ENCODE results near the gene KLHL6. TPM values are rescaled to one million over a fixed set of nuclear protein-coding genes. Genes with fewer than 3 reads are reported as not detected.
A peak's percentile ranks its signal among the peaks of the same experiment; 100 is the strongest.

Gene KLHL6
- total RNA-seq, 1 experiment from 2014 or later, result not detected

GRCh38 chr3:183527428-183528379, 27.8 kb downstream of the KLHL6 start:
- Histone ChIP-seq H3K23me2 (ENCODE audit: insufficient read length, low read depth, low read length, poor library complexity, severe bottlenecking) (no peaks in the 10 kb centered on the region), H3K4me2 (ENCODE audit: insufficient read depth, insufficient read length, low read length) (no peak overlapping the region), H3K9ac (ENCODE audit: extremely low read depth, insufficient read length, low read length) (no peak overlapping the region), H2BK20ac (ENCODE audit: low read depth, low read length, poor library complexity, severe bottlenecking) (no peak overlapping the region), H3K27ac (ENCODE audit: insufficient read length, low read depth, low read length) (no peak overlapping the region), H2BK5ac (ENCODE audit: insufficient read length, low read length) (no peak overlapping the region), H3K23ac (ENCODE audit: insufficient read length, low read depth, low read length) (no peak overlapping the region), H2AFZ (ENCODE audit: low read length) (no peak overlapping the region), H4K8ac (replicated peaks; ENCODE audit: insufficient read length, low read depth, low read length) (no peak overlapping the region), H3K9me3 (ENCODE audit: control insufficient read depth, low read depth, low read length) (no peaks in the 10 kb centered on the region), H4K91ac (ENCODE audit: insufficient read length, low read depth, low read length) (no peak overlapping the region), H2BK120ac (ENCODE audit: low read depth, low read length, poor library complexity, severe bottlenecking) (no peak overlapping the region), H3K27me3 (ENCODE audit: insufficient read depth, low read length) (no peaks in the 10 kb centered on the region), H3K79me1 (ENCODE audit: insufficient read depth, low read depth, low read length, poor library complexity, severe bottlenecking) (no peaks in the 10 kb centered on the region), H3K56ac (ENCODE audit: insufficient read length, low read depth, low read length) (no peak overlapping the region), H3K4me1 (ENCODE audit: insufficient read depth, low read length) (no peaks in the 10 kb centered on the region), H3K18ac (ENCODE audit: insufficient read length, low read depth, low read length) (no peak overlapping the region), H3K14ac (ENCODE audit: insufficient read depth, low read length) (no peak overlapping the region), H2BK15ac (ENCODE audit: low read depth, low read length) (no peak overlapping the region), H3K79me2 (ENCODE audit: insufficient read depth, low read length) (no peaks in the 10 kb centered on the region), H2AK5ac (ENCODE audit: insufficient read length, low read length) (no peak overlapping the region), H3K4ac (ENCODE audit: low read depth, low read length) (no peak overlapping the region), H2BK12ac (ENCODE audit: insufficient read length, low read depth, low read length) (no peak overlapping the region), H4K20me1 (ENCODE audit: control insufficient read depth, insufficient read depth, insufficient read length) (no peaks in the 10 kb centered on the region), H4K5ac (ENCODE audit: insufficient read length, low read depth, low read length) (no peak overlapping the region), H3T11ph (ENCODE audit: low read length) (no peak overlapping the region)
- Mint-ChIP-seq H3K36me3 (ENCODE audit: insufficient read depth in 1 of 3, low read depth in 3 of 3) (no peaks in the 10 kb centered on the region; a peak in 1 of 7 replicates), H3K9me3 (peaks cover 0 to 5% of the 10 kb centered on the region in 2 experiments; a peak in 2 of 5 replicates), H3K4me3 (no peak overlapping the region), H3K27ac (peak overlapping the region in 1 of 3 experiments; percentile 57; a peak in 1 of 7 replicates), H3K4me1 (peaks cover 10 to 19% of the 10 kb centered on the region in 2 experiments), H3K27me3 (ENCODE audit: low read depth) (peaks cover 12% of the 10 kb centered on the region)
- WGBS (ENCODE audit: extremely low coverage, insufficient read length, low lambda C conversion rate), result no CpG with 5 or more reads among the region's 12 CpGs
- DNase-seq, result no peak
- TF ChIP-seq CTCF (conservative IDR thresholded peaks at IDR 0.05), result no peak

Measured in H9 (cell line).